Mammary epithelial cell (primary cell): ENCODE data around the gene YAP1.

ENCODE experiments used
- EZH2 ChIP-seq: IDR thresholded peaks from 2 replicates; pipeline ENCODE4 v1.6.1; 2012; ENCODE audit warnings: low read length, inconsistent platforms, borderline replicate concordance
- TF ChIP-seq, protein P1 (sequence below), 2 donors: IDR thresholded peaks in 1 of 2; conservative IDR thresholded peaks in 1 of 2; 2 replicates each; pipeline ENCODE4 v1.5.1; 2011 to 2012; ENCODE audit warnings: inconsistent platforms in 2 of 2, low read length in 2 of 2, mild to moderate bottlenecking in 2 of 2, control low read depth in 1 of 2, low read depth in 1 of 2; ENCODE audit not compliant: insufficient read depth in 1 of 2; ENCODE audit errors: extremely low read depth in 1 of 2

DNA sequence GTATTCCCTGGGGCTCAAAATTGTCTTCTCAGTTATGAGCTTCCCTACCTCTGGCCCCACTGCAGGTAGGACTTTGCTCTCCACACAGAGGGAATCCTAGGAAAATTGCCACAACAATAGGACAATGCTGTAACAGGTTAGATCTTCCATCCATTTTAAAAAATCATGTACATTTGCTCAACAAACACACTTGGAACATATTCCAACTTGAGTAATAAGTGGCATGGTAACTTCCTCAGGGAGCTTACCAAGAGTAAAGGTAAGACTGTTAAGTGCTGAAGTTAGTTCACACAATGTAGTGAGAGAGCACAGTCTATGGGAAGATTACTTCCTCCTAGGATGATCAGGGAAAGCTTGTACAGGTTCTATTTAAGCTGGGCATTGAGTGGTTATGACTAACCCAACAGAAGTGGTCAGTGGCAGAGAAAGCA lies 128.2 kb downstream of the YAP1 start:
- no peak for TF ChIP-seq EZH2
- TF ChIP-seq, protein P1, sequence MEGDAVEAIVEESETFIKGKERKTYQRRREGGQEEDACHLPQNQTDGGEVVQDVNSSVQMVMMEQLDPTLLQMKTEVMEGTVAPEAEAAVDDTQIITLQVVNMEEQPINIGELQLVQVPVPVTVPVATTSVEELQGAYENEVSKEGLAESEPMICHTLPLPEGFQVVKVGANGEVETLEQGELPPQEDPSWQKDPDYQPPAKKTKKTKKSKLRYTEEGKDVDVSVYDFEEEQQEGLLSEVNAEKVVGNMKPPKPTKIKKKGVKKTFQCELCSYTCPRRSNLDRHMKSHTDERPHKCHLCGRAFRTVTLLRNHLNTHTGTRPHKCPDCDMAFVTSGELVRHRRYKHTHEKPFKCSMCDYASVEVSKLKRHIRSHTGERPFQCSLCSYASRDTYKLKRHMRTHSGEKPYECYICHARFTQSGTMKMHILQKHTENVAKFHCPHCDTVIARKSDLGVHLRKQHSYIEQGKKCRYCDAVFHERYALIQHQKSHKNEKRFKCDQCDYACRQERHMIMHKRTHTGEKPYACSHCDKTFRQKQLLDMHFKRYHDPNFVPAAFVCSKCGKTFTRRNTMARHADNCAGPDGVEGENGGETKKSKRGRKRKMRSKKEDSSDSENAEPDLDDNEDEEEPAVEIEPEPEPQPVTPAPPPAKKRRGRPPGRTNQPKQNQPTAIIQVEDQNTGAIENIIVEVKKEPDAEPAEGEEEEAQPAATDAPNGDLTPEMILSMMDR (conservative IDR thresholded peaks at IDR 0.05 in 1 of 2, IDR thresholded peaks at IDR 0.05 in 1 of 2; ENCODE audit: extremely low read depth in 1 of 2, insufficient read depth in 1 of 2, low read depth in 1 of 2, low read length in 2 of 2), result no peak
